Type B pancreatic cell (in vitro differentiated cells): ENCODE measurements around the gene KIFAP3. TPM values are rescaled to one million over a fixed set of nuclear protein-coding genes. Genes with fewer than 3 reads are reported as not detected.

Experiments
- DNase-seq: peaks from one replicate; pipeline ENCODE4 v3.0.0; 2021; ENCODE audit warnings: mixed read lengths; ENCODE audit not compliant: unreplicated experiment; ENCODE audit errors: extremely low spot score
- H3K27ac Mint-ChIP-seq: 2 replicates; pipeline ENCODE4 v1.8.0; 2021; ENCODE audit warnings: mild to moderate bottlenecking, mixed read lengths
- H3K27me3 Mint-ChIP-seq: 2 replicates; pipeline ENCODE4 v1.8.0; 2021; ENCODE audit warnings: mixed read lengths
- H3K36me3 Mint-ChIP-seq: 2 replicates; pipeline ENCODE4 v1.8.0; 2021; ENCODE audit warnings: mixed read lengths
- H3K4me1 Mint-ChIP-seq: one replicate; pipeline ENCODE4 v1.8.0; 2021; ENCODE audit warnings: mixed read lengths; ENCODE audit not compliant: unreplicated experiment
- H3K4me3 Mint-ChIP-seq: 2 replicates; pipeline ENCODE4 v1.8.0; 2021; ENCODE audit warnings: mild to moderate bottlenecking, mixed read lengths
- H3K9me3 Mint-ChIP-seq: 2 replicates; pipeline ENCODE4 v1.8.0; 2021; ENCODE audit warnings: mixed read lengths
- CTCF ChIP-seq: fragments of 200-600 bp; sonication (generic); conservative IDR thresholded peaks from 2 replicates; pipeline ENCODE4 v1.5.0; 2021; ENCODE audit warnings: antibody characterized with exemption, mild to moderate bottlenecking
- total RNA-seq: library from RNA; stranded (reverse); gene quantifications from 2 replicates; pipeline ENCODE4 v1.2.1, GENCODE V29; 2021; ENCODE audit warnings: low replicate concordance

KIFAP3 gene
- total RNA-seq, 1 donor from 2014 or later: 39.7 TPM

- Mint-ChIP-seq H3K36me3 (peaks cover 19% of the 10 kb centered on the region), H3K4me3 (no peak overlapping the region), H3K9me3 (peaks cover 3% of the 10 kb centered on the region), H3K27ac (peak overlapping the region; percentile 76), H3K4me1 (peaks cover 29% of the 10 kb centered on the region), H3K27me3 (peaks cover 2% of the 10 kb centered on the region)
- DNase-seq: no peak
- TF ChIP-seq CTCF: no peak
Measured at GRCh38 chr1:169889871-169890270, 184.6 kb downstream of the KIFAP3 start.

GRCh38 chr1:169886931-169887330 lies 187.6 kb downstream of the KIFAP3 start:
- H3K27ac Mint-ChIP-seq: no peak overlapping the region
- TF ChIP-seq CTCF: no peak
- H3K36me3 Mint-ChIP-seq: peaks cover 26% of the 10 kb centered on the region
- no peaks in the 10 kb centered on the region for H3K27me3 Mint-ChIP-seq
- H3K4me3 Mint-ChIP-seq: no peak overlapping the region
- H3K4me1 Mint-ChIP-seq: peaks cover 20% of the 10 kb centered on the region
- DNase-seq: no peak
- no peaks in the 10 kb centered on the region for H3K9me3 Mint-ChIP-seq

GRCh38 chr1:169886422-169886821 lies 188.1 kb downstream of the KIFAP3 start:
- no peaks in the 10 kb centered on the region for H3K9me3 Mint-ChIP-seq
- H3K27me3 Mint-ChIP-seq: no peaks in the 10 kb centered on the region
- peaks cover 28% of the 10 kb centered on the region for H3K36me3 Mint-ChIP-seq
- H3K27ac Mint-ChIP-seq: no peak overlapping the region
- DNase-seq: no peak
- H3K4me1 Mint-ChIP-seq: peaks cover 17% of the 10 kb centered on the region
- H3K4me3 Mint-ChIP-seq: no peak overlapping the region
- no peak for TF ChIP-seq CTCF

GRCh38 chr1:169885207-169885606 lies 189.3 kb downstream of the KIFAP3 start:
- Mint-ChIP-seq H3K36me3 (peaks cover 29% of the 10 kb centered on the region), H3K27ac (no peak overlapping the region), H3K9me3 (no peaks in the 10 kb centered on the region), H3K27me3 (no peaks in the 10 kb centered on the region), H3K4me1 (peaks cover 6% of the 10 kb centered on the region), H3K4me3 (no peak overlapping the region)
- DNase-seq: no peak
- no peak for TF ChIP-seq CTCF

- Mint-ChIP-seq H3K4me3 (no peak overlapping the region), H3K27me3 (no peaks in the 10 kb centered on the region), H3K27ac (no peak overlapping the region), H3K9me3 (no peaks in the 10 kb centered on the region), H3K36me3 (peaks cover 29% of the 10 kb centered on the region), H3K4me1 (peaks cover 4% of the 10 kb centered on the region)
- TF ChIP-seq CTCF: no peak
- no peak for DNase-seq
Measured at GRCh38 chr1:169884634-169885033, 189.9 kb downstream of the KIFAP3 start.

- no peak for TF ChIP-seq CTCF
- DNase-seq: no peak
- Mint-ChIP-seq H3K9me3 (no peaks in the 10 kb centered on the region), H3K4me3 (no peak overlapping the region), H3K4me1 (peaks cover 6% of the 10 kb centered on the region), H3K27ac (no peak overlapping the region), H3K27me3 (no peaks in the 10 kb centered on the region), H3K36me3 (peaks cover 22% of the 10 kb centered on the region)
Measured at GRCh38 chr1:169882039-169882511, 192.4 kb downstream of the KIFAP3 start.
